Glutamatergic neuron (in vitro differentiated cells): ENCODE results near the gene CDH4. TPM values are rescaled to one million over a fixed set of nuclear protein-coding genes. Genes with fewer than 3 reads are reported as not detected.

Experiments
- DNase-seq: peaks from one replicate; pipeline ENCODE4 v3.0.0; 2022
- H3K27ac Mint-ChIP-seq: one replicate; pipeline ENCODE4 v1.8.0; 2020; ENCODE audit warnings: mild to moderate bottlenecking, mixed read lengths, inconsistent platforms; ENCODE audit not compliant: unreplicated experiment
- H3K27me3 Mint-ChIP-seq: one replicate; pipeline ENCODE4 v1.8.0; 2020; ENCODE audit warnings: mild to moderate bottlenecking, moderate library complexity, mixed read lengths, inconsistent platforms; ENCODE audit not compliant: unreplicated experiment
- H3K36me3 Mint-ChIP-seq: one replicate; pipeline ENCODE4 v1.8.0; 2020; ENCODE audit warnings: mild to moderate bottlenecking, mixed read lengths, inconsistent platforms; ENCODE audit not compliant: unreplicated experiment
- H3K4me1 Mint-ChIP-seq: one replicate; pipeline ENCODE4 v1.8.0; 2020; ENCODE audit warnings: mild to moderate bottlenecking, low read depth, mixed read lengths, inconsistent platforms; ENCODE audit not compliant: unreplicated experiment
- H3K4me3 Mint-ChIP-seq: one replicate; pipeline ENCODE4 v1.8.0; 2020; ENCODE audit warnings: mild to moderate bottlenecking, mixed read lengths, inconsistent platforms; ENCODE audit not compliant: unreplicated experiment
- H3K9me3 Mint-ChIP-seq: one replicate; pipeline ENCODE4 v1.8.0; 2020; ENCODE audit warnings: mild to moderate bottlenecking, moderate library complexity, mixed read lengths, inconsistent platforms; ENCODE audit not compliant: unreplicated experiment
- CTCF ChIP-seq: fragments of 200-600 bp; sonication (generic); IDR thresholded peaks from one replicate; pipeline ENCODE4 v1.5.0; 2021; ENCODE audit not compliant: partially characterized antibody, unreplicated experiment
- total RNA-seq: library from RNA; stranded (reverse); fragmentation: NEBNext Ultra II Directional; extraction: Animal tissue kit (Norgen Biotek cat#: 25700); gene quantifications from one replicate; pipeline ENCODE4 v1.2.1, GENCODE V29; 2021; ENCODE audit not compliant: unreplicated experiment

Gene CDH4
- total RNA-seq, 1 donor from 2014 or later = 1.2 TPM

- Mint-ChIP-seq H3K27me3 (no peaks in the 10 kb centered on the region), H3K36me3 (peaks cover 12% of the 10 kb centered on the region), H3K4me3 (no peak overlapping the region), H3K4me1 (no peaks in the 10 kb centered on the region), H3K27ac (no peak overlapping the region), H3K9me3 (peaks cover 2% of the 10 kb centered on the region)
- no peak for TF ChIP-seq CTCF
- DNase-seq = no peak
These were observed 338.2 kb downstream of the CDH4 start for GRCh38 chr20:61590236-61590635.

- no peak overlapping the region for H3K27ac Mint-ChIP-seq
- no peak overlapping the region for H3K4me3 Mint-ChIP-seq
- peaks cover 22% of the 10 kb centered on the region for H3K36me3 Mint-ChIP-seq
- no peaks in the 10 kb centered on the region for H3K27me3 Mint-ChIP-seq
- no peaks in the 10 kb centered on the region for H3K4me1 Mint-ChIP-seq
- DNase-seq = no peak
- TF ChIP-seq CTCF = no peak
- peaks cover 8% of the 10 kb centered on the region for H3K9me3 Mint-ChIP-seq
These were observed 341.5 kb downstream of the CDH4 start for GRCh38 chr20:61593516-61593915.

- Mint-ChIP-seq H3K36me3 (peaks cover 22% of the 10 kb centered on the region), H3K9me3 (peaks cover 8% of the 10 kb centered on the region), H3K27me3 (no peaks in the 10 kb centered on the region), H3K4me1 (no peaks in the 10 kb centered on the region), H3K27ac (no peak overlapping the region), H3K4me3 (no peak overlapping the region)
- TF ChIP-seq CTCF = no peak
- DNase-seq = no peak
These were observed 342.1 kb downstream of the CDH4 start for GRCh38 chr20:61594198-61594597.

DNA sequence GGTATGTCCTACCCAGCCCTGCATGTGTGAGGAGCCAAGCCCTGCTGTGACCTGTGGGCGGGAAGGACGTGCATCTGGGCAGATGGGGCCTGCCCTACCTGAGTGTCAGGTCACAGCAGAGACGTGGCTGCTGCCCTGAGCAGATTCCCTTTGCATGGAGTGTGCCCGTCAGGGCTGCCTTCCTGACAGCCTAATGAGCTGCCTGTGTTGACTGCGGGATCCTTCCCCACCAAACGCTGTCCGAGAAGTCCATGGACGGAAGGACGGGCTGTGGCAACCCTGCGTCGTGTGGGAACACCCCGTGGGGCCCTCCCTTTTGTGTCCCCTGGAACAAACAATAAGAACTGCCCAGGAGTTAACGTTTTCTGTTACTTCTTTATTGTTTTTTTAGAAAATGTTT is 343.2 kb downstream of the CDH4 start:
- H3K4me3 Mint-ChIP-seq = no peak overlapping the region
- TF ChIP-seq CTCF = no peak
- peaks cover 8% of the 10 kb centered on the region for H3K9me3 Mint-ChIP-seq
- H3K27ac Mint-ChIP-seq = no peak overlapping the region
- H3K27me3 Mint-ChIP-seq = no peaks in the 10 kb centered on the region
- peaks cover 5% of the 10 kb centered on the region for H3K4me1 Mint-ChIP-seq
- H3K36me3 Mint-ChIP-seq = peaks cover 22% of the 10 kb centered on the region
- no peak for DNase-seq

DNA sequence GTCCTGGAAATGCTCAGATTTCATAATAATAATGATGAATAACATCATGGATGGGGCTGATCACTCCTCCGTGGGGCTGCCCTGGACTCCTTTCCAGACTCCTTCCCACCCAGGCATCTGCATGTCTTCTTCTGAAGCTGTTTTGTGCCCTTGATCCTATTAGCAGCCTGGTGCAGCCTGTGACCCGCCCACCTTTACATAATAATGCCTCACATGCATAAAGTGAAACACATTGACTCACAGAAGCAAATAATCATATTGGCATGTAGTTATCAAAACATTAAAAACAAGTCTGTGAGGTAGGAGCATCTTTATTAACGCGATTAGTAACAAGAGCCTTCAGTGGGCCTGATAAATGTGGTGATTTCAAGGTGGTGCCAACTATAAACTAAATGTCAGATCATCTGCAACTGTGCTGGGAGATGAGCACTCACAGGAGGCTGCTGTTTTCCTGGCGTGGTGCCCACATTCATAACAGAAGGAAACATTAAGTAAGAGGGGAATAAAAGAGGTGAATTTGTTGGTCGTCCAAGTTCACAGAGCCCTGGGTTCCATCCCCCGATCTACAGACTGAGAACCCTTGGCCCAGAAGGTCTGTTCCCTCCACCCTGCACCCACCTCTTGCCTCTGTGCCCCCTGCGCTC is 344.7 kb downstream of the CDH4 start:
- H3K4me1 Mint-ChIP-seq = peaks cover 5% of the 10 kb centered on the region
- H3K36me3 Mint-ChIP-seq = peaks cover 18% of the 10 kb centered on the region
- H3K4me3 Mint-ChIP-seq = no peak overlapping the region
- peaks cover 8% of the 10 kb centered on the region for H3K9me3 Mint-ChIP-seq
- no peaks in the 10 kb centered on the region for H3K27me3 Mint-ChIP-seq
- no peak overlapping the region for H3K27ac Mint-ChIP-seq
- no peak for DNase-seq
- TF ChIP-seq CTCF = no peak
